Stimulated activated CD8-positive, alpha-beta memory T cell treated with anti-CD3 and anti-CD28 coated beads, Interleukin-4, amount 100 ng/mL, for 24 hours (primary cell): Measurements from ENCODE around the gene ZFYVE21.
"Not testable (repeated sequence)": the region's sequence is repeated elsewhere in the genome, so short reads cannot be mapped to it uniquely, and the experiment has no call there.

Experiments
- DNase-seq: peaks from one replicate; pipeline ENCODE4 v3.0.0-alpha.2; 2020; ENCODE audit warnings: low read depth

ZFYVE21 gene

DNA sequence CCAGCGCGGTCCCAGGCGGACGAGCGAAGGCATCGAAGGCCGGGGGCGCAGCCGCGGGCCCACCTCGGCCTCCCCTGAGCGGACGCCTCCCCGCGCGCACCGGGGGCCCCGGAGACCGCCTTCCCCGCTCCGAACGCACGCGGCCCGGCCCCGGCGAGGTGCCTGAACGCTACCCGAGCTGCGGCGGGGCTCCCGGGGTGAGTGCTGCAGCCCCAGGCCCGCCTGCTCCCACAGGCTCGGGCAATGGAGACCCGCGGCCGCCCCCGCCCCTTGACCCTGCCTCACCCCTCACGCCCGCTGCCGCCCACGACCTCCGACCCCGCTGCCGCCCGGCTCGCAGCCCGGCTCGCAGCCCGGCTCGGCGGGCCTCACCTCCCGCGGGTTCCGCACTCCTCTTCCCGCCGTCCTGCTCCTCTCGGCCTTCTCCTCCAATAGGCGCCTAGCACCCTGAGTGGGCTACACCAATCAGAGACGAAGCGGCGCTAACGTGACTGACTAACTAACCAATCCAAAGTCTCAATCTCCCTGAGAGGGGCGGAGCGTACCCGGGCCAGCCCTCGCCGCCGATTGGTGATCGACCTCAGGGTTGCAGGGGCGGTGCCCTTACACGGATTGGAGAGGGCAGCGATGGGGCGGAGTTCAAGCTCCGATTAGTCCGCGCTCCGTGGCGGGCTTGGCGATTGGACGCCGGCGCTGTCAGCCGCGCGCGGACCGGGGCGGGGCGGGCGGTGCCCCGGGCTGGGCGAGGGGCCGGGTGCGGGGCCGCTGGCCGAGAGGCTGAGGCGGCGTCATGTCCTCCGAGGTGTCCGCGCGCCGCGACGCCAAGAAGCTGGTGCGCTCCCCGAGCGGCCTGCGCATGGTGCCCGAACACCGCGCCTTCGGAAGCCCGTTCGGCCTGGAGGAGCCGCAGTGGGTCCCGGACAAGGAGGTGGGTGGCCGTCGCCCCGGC is at the start of gene ZFYVE21, which contains the start of gene XRCC3:
ZFYVE21 (plus strand) TSS at position 759 of the 949 bp plus-strand sequence; CDS start at position 791, 32 bp downstream.
XRCC3 (minus strand) TSS at position 400 of the 949 bp plus-strand sequence. CDS start 4,364 bp downstream, outside the sequence.
- peak; percentile 99 for DNase-seq

GRCh38 chr14:103667671-103668070 is 47.9 kb upstream of the ZFYVE21 start:
- no peak for DNase-seq

DNA sequence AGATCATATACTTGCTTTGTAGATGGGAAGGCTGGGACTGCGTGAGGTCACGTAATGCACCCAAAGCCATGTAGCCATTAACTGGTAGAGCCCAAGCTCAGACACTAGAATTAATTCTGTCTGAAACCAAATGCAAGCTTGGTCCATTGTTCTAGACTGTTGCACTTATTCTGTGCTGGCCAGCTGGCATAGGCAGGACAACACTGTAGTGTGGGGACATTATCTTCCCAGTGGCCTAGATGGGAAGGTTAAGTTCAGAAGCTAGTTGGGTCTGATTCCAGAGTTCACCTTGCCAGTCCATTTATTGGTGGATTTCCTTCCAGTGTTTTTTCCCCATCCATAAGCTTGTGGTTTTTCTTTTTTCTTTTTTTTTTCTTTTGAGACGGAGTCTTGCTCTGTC is 47.5 kb upstream of the ZFYVE21 start:
- DNase-seq = no peak

- no peak for DNase-seq
These were observed 46.2 kb upstream of the ZFYVE21 start for GRCh38 chr14:103669370-103669769.

DNA sequence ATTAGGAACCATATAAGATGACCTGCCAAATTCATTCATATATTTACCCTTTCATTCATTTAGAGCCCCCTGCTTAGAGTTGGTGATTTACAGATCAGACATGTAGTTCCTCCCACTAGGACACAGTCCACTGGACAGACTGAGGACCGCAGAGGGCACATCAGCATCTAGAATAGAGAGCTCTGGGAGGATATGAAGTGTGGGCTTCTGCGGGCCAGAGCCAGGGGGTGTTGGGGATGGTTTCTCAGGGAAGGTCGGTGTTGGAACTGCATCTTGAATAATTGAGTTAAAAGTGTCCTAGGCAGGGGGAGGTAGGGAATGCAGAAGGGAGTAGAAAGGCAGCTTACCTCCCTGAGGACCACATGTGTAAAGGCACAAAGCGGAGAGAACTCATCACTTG is 43.7 kb upstream of the ZFYVE21 start:
- DNase-seq = no peak

DNA sequence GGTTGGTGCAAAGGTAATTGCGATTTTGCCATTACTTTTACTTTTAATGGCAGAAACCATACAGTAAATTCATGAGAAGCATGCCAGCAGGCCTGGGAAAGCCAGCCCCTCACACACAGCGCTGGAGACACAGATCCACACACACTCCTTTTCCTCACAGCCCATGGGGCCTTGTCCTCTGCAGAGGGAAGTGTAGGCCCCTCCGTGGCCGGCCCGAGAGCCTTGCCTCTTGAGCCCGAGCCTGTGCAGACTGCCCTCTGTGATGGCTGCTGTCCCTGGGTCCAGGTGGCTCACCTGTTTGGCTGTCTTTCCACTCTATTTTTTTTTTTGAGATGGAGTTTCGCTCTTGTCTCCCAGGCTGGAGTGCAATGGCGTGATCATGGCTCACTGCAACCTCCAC is 39.7 kb upstream of the ZFYVE21 start:
- no peak for DNase-seq

DNA sequence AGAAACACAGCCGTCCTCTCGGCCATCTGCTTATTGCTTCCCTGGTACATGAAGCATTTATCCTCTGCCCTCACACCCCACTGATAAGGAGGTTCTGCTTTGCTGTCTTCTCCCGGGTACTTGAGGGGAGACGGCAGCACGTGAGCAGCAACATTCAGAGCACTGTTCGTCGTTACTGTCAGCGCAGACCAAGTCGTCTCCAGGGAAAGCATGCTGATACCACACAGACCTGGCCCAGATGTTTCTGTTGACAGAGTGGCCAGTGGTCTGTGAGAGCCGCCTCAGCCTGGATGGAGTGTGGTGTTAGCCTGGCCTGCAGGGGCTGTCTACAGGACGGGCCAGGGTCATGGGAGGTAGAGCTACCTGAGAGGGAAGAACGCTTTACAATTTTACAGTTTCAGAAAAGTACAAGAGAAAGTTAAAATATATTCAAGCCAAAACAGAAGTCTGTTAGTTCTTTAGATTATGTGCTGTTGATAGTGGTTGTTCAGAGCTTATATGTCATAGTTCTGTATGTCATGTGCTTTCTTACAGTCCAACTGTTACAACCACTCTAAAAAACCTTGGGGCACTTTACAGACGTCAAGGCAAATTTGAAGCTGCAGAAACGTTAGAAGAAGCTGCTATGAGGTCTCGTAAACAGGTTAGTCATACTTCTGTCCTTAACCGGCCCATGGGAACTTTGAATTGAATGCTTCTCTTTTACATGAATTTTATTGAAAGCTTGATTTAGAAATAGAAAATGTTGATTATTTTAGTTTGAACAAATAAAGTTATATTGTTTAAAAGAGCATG is 38.5 kb upstream of the ZFYVE21 start:
- no peak for DNase-seq

DNA sequence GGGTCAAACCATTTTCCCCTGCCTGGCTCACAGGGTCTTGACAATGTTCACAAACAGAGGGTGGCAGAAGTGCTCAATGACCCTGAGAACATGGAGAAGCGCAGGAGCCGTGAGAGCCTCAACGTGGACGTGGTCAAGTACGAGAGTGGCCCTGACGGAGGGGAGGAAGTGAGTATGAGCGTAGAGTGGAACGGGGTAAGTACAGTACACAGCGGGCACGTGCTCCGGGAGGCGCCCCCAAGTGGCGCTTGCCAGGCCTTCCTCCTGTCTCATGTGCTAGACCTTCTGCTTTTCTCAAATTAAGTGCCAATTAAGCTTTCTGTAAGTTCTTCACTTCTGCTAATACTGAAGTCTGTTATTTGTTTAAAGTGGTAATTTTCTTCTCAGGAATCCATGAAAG is 36.3 kb upstream of the ZFYVE21 start:
- peak; percentile 34 for DNase-seq

- DNase-seq = no peak
These were observed 34.9 kb upstream of the ZFYVE21 start for GRCh38 chr14:103680491-103681231.

GRCh38 chr14:103683139-103683538 is 32.5 kb upstream of the ZFYVE21 start:
- DNase-seq = no peak

DNA sequence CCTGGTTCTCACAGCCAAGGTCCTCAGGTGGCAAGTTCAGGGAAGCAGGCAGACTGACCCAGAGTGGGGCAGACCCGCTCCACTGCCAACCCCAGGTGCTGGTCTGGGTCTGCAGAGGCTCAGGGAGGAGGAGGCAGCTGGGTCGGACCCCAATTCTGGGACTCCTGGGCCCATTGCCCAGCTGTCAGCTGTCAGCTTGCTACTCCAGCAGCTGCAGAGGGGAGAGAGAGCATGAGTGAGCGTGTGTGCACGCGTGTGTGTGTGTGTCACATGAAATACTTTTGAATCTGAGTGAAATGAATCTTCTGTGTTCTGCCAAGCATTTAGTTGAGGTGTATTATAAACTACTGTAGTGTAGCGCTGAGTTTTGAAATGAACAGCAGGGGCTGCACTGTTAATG is 31.1 kb upstream of the ZFYVE21 start:
- DNase-seq = no peak

GRCh38 chr14:103684871-103685270 is 30.7 kb upstream of the ZFYVE21 start:
- DNase-seq = no peak

- no peak for DNase-seq
These were observed 30.1 kb upstream of the ZFYVE21 start for GRCh38 chr14:103685276-103686211.

- DNase-seq = no peak
These were observed 28.7 kb upstream of the ZFYVE21 start for GRCh38 chr14:103686831-103687485.

DNA sequence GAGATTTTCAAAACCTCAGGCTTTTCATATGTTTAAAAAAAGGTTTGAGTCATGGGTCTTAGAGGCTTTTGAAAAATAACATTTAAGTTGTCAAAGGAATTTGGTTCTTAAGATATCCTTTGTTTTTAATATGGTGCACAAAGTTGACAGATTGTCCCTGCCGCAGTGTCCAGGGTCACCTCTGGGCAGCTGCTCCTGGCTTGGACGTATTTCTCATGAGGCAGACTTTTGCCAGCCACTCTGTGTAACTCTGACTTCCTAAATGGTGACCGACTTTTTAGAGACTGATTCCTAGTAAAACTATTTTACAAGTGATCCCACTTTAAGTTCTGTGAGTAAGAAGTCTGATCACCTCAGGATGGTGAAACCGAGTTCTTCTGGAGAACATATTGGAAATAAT is 27.9 kb upstream of the ZFYVE21 start:
- no peak for DNase-seq

- no peak for DNase-seq
These were observed 27.2 kb upstream of the ZFYVE21 start for GRCh38 chr14:103688441-103688840.

- no peak for DNase-seq
These were observed 26.4 kb upstream of the ZFYVE21 start for GRCh38 chr14:103688906-103689902.

DNA sequence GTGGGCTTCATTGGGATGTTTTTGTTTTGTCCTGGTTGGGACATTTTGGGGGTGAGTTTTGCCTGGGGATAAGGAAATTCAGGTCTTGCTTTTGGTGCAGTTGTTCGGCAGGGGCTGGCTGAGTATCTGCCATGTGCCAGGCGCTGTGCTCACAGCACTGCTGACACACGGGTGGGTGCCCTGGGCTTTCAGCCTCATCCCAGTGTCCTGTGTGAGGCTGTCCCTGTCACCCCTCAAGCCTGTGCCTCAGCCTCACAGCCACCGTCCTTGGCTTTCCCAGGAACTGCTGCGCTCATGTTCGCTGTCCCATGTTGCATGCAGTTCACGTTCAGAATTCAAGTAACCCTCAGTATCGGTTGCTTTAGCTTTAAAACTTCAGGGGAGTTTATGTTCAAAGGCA is 25.3 kb upstream of the ZFYVE21 start:
- DNase-seq = no peak

- DNase-seq = not testable (repeated sequence)
These were observed 24.0 kb upstream of the ZFYVE21 start for GRCh38 chr14:103691655-103692054.
